Measurements from ENCODE around the gene ACOT8.

DNA sequence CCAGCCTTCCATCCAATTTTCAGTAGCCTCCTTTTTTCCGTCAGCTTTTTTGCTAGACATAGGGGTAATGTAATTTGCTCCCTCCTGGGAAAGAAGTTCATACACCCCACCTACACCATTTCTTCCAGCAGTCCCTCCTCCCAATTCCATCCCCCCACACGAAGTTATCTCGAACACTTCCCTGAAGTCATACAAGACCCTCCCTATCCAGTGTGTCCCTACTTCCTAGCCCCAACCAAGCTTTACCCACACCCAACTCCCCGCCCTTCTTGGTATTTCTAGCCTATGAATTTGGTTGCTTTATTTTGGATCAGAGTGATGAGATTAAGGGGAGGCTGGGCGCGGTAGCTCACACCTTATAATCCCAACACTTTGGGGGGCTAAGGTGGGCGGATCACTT, 43.7 kb downstream of the ACOT8 start:
- no peak for TF ChIP-seq CTCF (conservative IDR thresholded peaks at IDR 0.05; ENCODE audit: low read depth, low read length)
- TF ChIP-seq BHLHE40 (IDR thresholded peaks at IDR 0.05; ENCODE audit: low read depth, low read length): no peak
- no peak for TF ChIP-seq POLR2A (IDR thresholded peaks at IDR 0.05; ENCODE audit: low read depth, low read length)
- TF ChIP-seq CHD1 (IDR thresholded peaks at IDR 0.05; ENCODE audit: low read depth, low read length): no peak
- TF ChIP-seq RAD21 (IDR thresholded peaks at IDR 0.05; ENCODE audit: low read length): no peak
- TF ChIP-seq USF2 (IDR thresholded peaks at IDR 0.05; ENCODE audit: low read depth, low read length): no peak
- no peak for TF ChIP-seq CEBPB (IDR thresholded peaks at IDR 0.05; ENCODE audit: low read depth, low read length)
- no peak for TF ChIP-seq SMC3 (IDR thresholded peaks at IDR 0.05; ENCODE audit: low read depth, low read length)
- TF ChIP-seq RFX5 (IDR thresholded peaks at IDR 0.05; ENCODE audit: low read depth, low read length): no peak
- no peak for TF ChIP-seq MAFK (IDR thresholded peaks at IDR 0.05; ENCODE audit: low read depth, low read length)
- no peak for TF ChIP-seq RCOR1 (IDR thresholded peaks at IDR 0.05; ENCODE audit: insufficient replicate concordance, low read length)
- no peak for TF ChIP-seq MXI1 (IDR thresholded peaks at IDR 0.05; ENCODE audit: borderline replicate concordance, low read depth, low read length)
- no peak for TF ChIP-seq MAZ (IDR thresholded peaks at IDR 0.05; ENCODE audit: borderline replicate concordance, low read depth, low read length)
- TF ChIP-seq FOS (IDR thresholded peaks at IDR 0.05; ENCODE audit: low read depth, low read length): no peak

Data from IMR-90 (cell line).